ENCODE results near the gene RREB1. TPM values are rescaled to one million over a fixed set of nuclear protein-coding genes. Genes with fewer than 3 reads are reported as not detected.

RREB1 gene
- polyA plus RNA-seq, 2 of the 4 experiments (the other 2 are of a cell fraction) = 2.2 to 5.0 TPM

- Histone ChIP-seq H3K9me3 (no peaks in the 10 kb centered on the region), H3K4me3 (no peak overlapping the region), H3K4me1 (peaks cover 56% of the 10 kb centered on the region), H3K4me2 (no peak overlapping the region), H3K27ac (no peak overlapping the region)
- WGBS (ENCODE audit: missing lambda C conversion rate) = 88% methylated on average over 14 of the region's 15 CpGs
- ChIA-PET CTCF (interaction anchor here (1.1 kb wide), 1 partner anchor 391 kb away, joined by 4 read pairs; no protein-coding TSS in a partner anchor), POLR2A (no interaction called here)
- ATAC-seq (no peak), DNase-seq (ENCODE audit: low read depth in 1 of 2, low spot score in 1 of 2) (no peak), FAIRE-seq (no peak)
- no peak for TF ChIP-seq CHD2 (IDR thresholded peaks at IDR 0.05; ENCODE audit: low read length, partially characterized antibody)
- no peak for TF ChIP-seq FOSL2 (IDR thresholded peaks at IDR 0.05)
- no peak for TF ChIP-seq FOSL2 (CRISPR knock-in tag; IDR thresholded peaks at IDR 0.05)
- TF ChIP-seq, protein P1, sequence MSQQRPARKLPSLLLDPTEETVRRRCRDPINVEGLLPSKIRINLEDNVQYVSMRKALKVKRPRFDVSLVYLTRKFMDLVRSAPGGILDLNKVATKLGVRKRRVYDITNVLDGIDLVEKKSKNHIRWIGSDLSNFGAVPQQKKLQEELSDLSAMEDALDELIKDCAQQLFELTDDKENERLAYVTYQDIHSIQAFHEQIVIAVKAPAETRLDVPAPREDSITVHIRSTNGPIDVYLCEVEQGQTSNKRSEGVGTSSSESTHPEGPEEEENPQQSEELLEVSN (IDR thresholded peaks at IDR 0.05; ENCODE audit: borderline replicate concordance, low read depth) = no peak
- TF ChIP-seq ZFP36 (IDR thresholded peaks at IDR 0.05; ENCODE audit: borderline replicate concordance, partially characterized antibody) = no peak
- no peak for TF ChIP-seq HOXA7 (CRISPR knock-in tag; IDR thresholded peaks at IDR 0.05)
- no peak for TF ChIP-seq RNF2 (IDR thresholded peaks at IDR 0.05; ENCODE audit: borderline replicate concordance, low read depth)
- no peak for TF ChIP-seq SMC3 (IDR thresholded peaks at IDR 0.05)
- no peak for TF ChIP-seq FOXS1 (CRISPR knock-in tag; IDR thresholded peaks at IDR 0.05)
- TF ChIP-seq, protein P2, sequence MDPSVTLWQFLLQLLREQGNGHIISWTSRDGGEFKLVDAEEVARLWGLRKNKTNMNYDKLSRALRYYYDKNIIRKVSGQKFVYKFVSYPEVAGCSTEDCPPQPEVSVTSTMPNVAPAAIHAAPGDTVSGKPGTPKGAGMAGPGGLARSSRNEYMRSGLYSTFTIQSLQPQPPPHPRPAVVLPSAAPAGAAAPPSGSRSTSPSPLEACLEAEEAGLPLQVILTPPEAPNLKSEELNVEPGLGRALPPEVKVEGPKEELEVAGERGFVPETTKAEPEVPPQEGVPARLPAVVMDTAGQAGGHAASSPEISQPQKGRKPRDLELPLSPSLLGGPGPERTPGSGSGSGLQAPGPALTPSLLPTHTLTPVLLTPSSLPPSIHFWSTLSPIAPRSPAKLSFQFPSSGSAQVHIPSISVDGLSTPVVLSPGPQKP (IDR thresholded peaks at IDR 0.05; ENCODE audit: low read depth, low read length) = no peak
- TF ChIP-seq CTCF (IDR thresholded peaks at IDR 0.05) = no peak
- TF ChIP-seq PHF8 (IDR thresholded peaks at IDR 0.05; ENCODE audit: borderline replicate concordance, low read depth) = no peak
- no peak for TF ChIP-seq RFX5 (IDR thresholded peaks at IDR 0.05)
- no peak for TF ChIP-seq NR3C1 (IDR thresholded peaks at IDR 0.05)
- no peak for TF ChIP-seq MAX (IDR thresholded peaks at IDR 0.05)
- TF ChIP-seq MYC (IDR thresholded peaks at IDR 0.05; ENCODE audit: borderline replicate concordance, low read length) = no peak
- TF ChIP-seq TP53 (CRISPR knock-in tag; IDR thresholded peaks at IDR 0.05) = no peak
- no peak for TF ChIP-seq CBX2 (IDR thresholded peaks at IDR 0.05; ENCODE audit: borderline replicate concordance, low read depth)
- TF ChIP-seq CEBPB (IDR thresholded peaks at IDR 0.05) = no peak
Measured at GRCh38 chr6:7115543-7116231, 7.9 kb downstream of the RREB1 start.

- no peaks in the 10 kb centered on the region for H3K9me3 ChIP-seq
- 91% methylated on average over 12 of the region's 12 CpGs for WGBS (ENCODE audit: missing lambda C conversion rate)
- H3K4me1 ChIP-seq = peaks cover 22% of the 10 kb centered on the region
- ATAC-seq (no peak), FAIRE-seq (no peak), DNase-seq (ENCODE audit: low read depth in 1 of 2, low spot score in 1 of 2) (no peak)
- ChIA-PET POLR2A (no interaction called here), CTCF (no interaction called here)
- H3K27ac ChIP-seq = no peak overlapping the region
- no peak overlapping the region for H3K4me3 ChIP-seq
- no peak overlapping the region for H3K4me2 ChIP-seq
- TF ChIP-seq HEYL (CRISPR knock-in tag; IDR thresholded peaks at IDR 0.05) = no peak
- TF ChIP-seq FOSB (CRISPR knock-in tag; IDR thresholded peaks at IDR 0.05) = no peak
- no peak for TF ChIP-seq EHF (CRISPR knock-in tag; IDR thresholded peaks at IDR 0.05)
- TF ChIP-seq HOXA7 (CRISPR knock-in tag; IDR thresholded peaks at IDR 0.05) = no peak
- TF ChIP-seq KDM1A (IDR thresholded peaks at IDR 0.05; ENCODE audit: low read depth) = no peak
- TF ChIP-seq SMC3 (IDR thresholded peaks at IDR 0.05) = no peak
- TF ChIP-seq PBX3 (IDR thresholded peaks at IDR 0.05) = no peak
- no peak for TF ChIP-seq MAZ (IDR thresholded peaks at IDR 0.05; ENCODE audit: borderline replicate concordance, low read depth, low read length)
- no peak for TF ChIP-seq NPAS2 (CRISPR knock-in tag; IDR thresholded peaks at IDR 0.05; ENCODE audit: borderline replicate concordance)
- no peak for TF ChIP-seq KDM5A (IDR thresholded peaks at IDR 0.05)
Measured at GRCh38 chr6:7119272-7119801, 11.6 kb downstream of the RREB1 start.
